GM23338 (cell line): ENCODE data around the gene UNC13D. TPM values are rescaled to one million over a fixed set of nuclear protein-coding genes. Genes with fewer than 3 reads are reported as not detected.

Experiments used
- ATAC-seq: fragments of 200-7000 bp; cut with Tn5 transposase; 3 replicates; pipeline ENCODE4 v1.9.1; 2020
- DNase-seq: peaks from one replicate; pipeline ENCODE4 v3.0.0-alpha.2; 2015; ENCODE audit warnings: low spot score
- H2AFZ ChIP-seq: fragments of 200-600 bp; sonication (generic); 2 replicates; pipeline ENCODE4 v1.8.0; 2016; ENCODE audit warnings: antibody characterized with exemption, mild to moderate bottlenecking, moderate library complexity
- H3F3A ChIP-seq: fragments of 200-600 bp; sonication (generic); replicated peaks from 2 replicates; pipeline ENCODE4 v1.8.0; 2017; ENCODE audit warnings: antibody characterized with exemption, mixed run types, low read depth
- H3K27ac ChIP-seq: fragments of 200-600 bp; sonication (generic); 2 replicates; pipeline ENCODE4 v1.6.1; 2016; ENCODE audit warnings: low read depth
- H3K27me3 ChIP-seq: fragments of 200-600 bp; sonication (generic); 2 replicates; pipeline ENCODE4 v1.8.0; 2016; ENCODE audit warnings: mild to moderate bottlenecking, mixed run types, moderate library complexity; ENCODE audit not compliant: insufficient read depth
- H3K36me3 ChIP-seq: fragments of 200-600 bp; sonication (generic); 2 replicates; pipeline ENCODE4 v1.8.0; 2016; ENCODE audit warnings: mild to moderate bottlenecking; ENCODE audit not compliant: insufficient read depth
- H3K4me1 ChIP-seq: fragments of 200-600 bp; sonication (generic); 2 replicates; pipeline ENCODE4 v1.8.0; 2016; ENCODE audit warnings: mild to moderate bottlenecking, moderate library complexity; ENCODE audit not compliant: insufficient read depth
- H3K4me2 ChIP-seq: fragments of 200-600 bp; sonication (generic); 2 replicates; pipeline ENCODE4 v1.7.1; 2017; ENCODE audit warnings: mixed run types
- H3K4me3 ChIP-seq: fragments of 200-600 bp; sonication (generic); 2 replicates; pipeline ENCODE4 v1.6.1; 2016; ENCODE audit warnings: mixed run types
- H3K79me2 ChIP-seq: fragments of 200-600 bp; sonication (generic); replicated peaks from 2 replicates; pipeline ENCODE4 v1.8.0; 2017; ENCODE audit warnings: mild to moderate bottlenecking; ENCODE audit not compliant: insufficient read depth
- H3K9me2 ChIP-seq: fragments of 200-600 bp; sonication (generic); 2 replicates; pipeline ENCODE4 v1.8.0; 2017; ENCODE audit not compliant: insufficient read depth
- H4K20me1 ChIP-seq: fragments of 200-600 bp; sonication (generic); replicated peaks from 2 replicates; pipeline ENCODE4 v1.8.0; 2017; ENCODE audit warnings: mild to moderate bottlenecking; ENCODE audit not compliant: insufficient read depth
- H3K27ac Mint-ChIP-seq: 2 replicates; pipeline ENCODE4 v1.8.0; 2020; ENCODE audit warnings: inconsistent platforms, mild to moderate bottlenecking, moderate library complexity, mixed read lengths
- H3K27me3 Mint-ChIP-seq: 3 replicates; pipeline ENCODE4 v1.8.0; 2022; ENCODE audit warnings: low read depth, mild to moderate bottlenecking, moderate library complexity, mixed read lengths, inconsistent platforms; ENCODE audit not compliant: insufficient read depth, poor library complexity
- H3K36me3 Mint-ChIP-seq: 3 replicates; pipeline ENCODE4 v1.8.0; 2021; ENCODE audit warnings: low read depth, mild to moderate bottlenecking, inconsistent platforms, moderate library complexity, mixed read lengths
- H3K4me1 Mint-ChIP-seq: 3 replicates; pipeline ENCODE4 v1.8.0; 2020; ENCODE audit warnings: mild to moderate bottlenecking, inconsistent platforms, mixed read lengths
- H3K4me3 Mint-ChIP-seq: 3 replicates; pipeline ENCODE4 v1.8.0; 2021; ENCODE audit warnings: moderate library complexity, mild to moderate bottlenecking, inconsistent platforms, mixed read lengths
- H3K9me3 Mint-ChIP-seq: 3 replicates; pipeline ENCODE4 v1.8.0; 2020; ENCODE audit warnings: moderate library complexity, mild to moderate bottlenecking, inconsistent platforms, mixed read lengths
- CTCF ChIP-seq, 2 experiments: fragments of 200-600 bp in 1 of 2; sonication (generic) in 1 of 2; conservative IDR thresholded peaks; 2 replicates each; pipeline versions ENCODE4 v1.5.1 to v1.6.1; 2016 to 2017; ENCODE audit warnings: antibody characterized with exemption in 2 of 2, low read depth in 2 of 2, mild to moderate bottlenecking in 2 of 2, moderate library complexity in 1 of 2
- ETS1 ChIP-seq: IDR thresholded peaks from 2 replicates; pipeline ENCODE4 v1.6.1; 2016; ENCODE audit warnings: antibody characterized with exemption
- EZH2phosphoT487 ChIP-seq: fragments of 200-600 bp; sonication (generic); IDR thresholded peaks from one replicate; pipeline ENCODE4 v1.8.1; 2018; ENCODE audit warnings: antibody characterized with exemption; ENCODE audit not compliant: unreplicated experiment
- JUNB ChIP-seq: IDR thresholded peaks from one replicate; pipeline ENCODE4 v1.6.1; 2016; ENCODE audit warnings: antibody characterized with exemption; ENCODE audit not compliant: unreplicated experiment
- NANOG ChIP-seq: IDR thresholded peaks from 2 replicates; pipeline ENCODE4 v1.6.1; 2016; ENCODE audit warnings: antibody characterized with exemption, borderline replicate concordance
- POLR2AphosphoS5 ChIP-seq: IDR thresholded peaks from 2 replicates; pipeline ENCODE4 v1.6.1; 2016; ENCODE audit warnings: antibody characterized with exemption, low read depth
- REST ChIP-seq: IDR thresholded peaks from one replicate; pipeline ENCODE4 v1.6.1; 2018; ENCODE audit warnings: antibody characterized with exemption; ENCODE audit not compliant: unreplicated experiment
- STAT1 ChIP-seq: IDR thresholded peaks from one replicate; pipeline ENCODE4 v1.6.1; 2016; ENCODE audit warnings: antibody characterized with exemption; ENCODE audit not compliant: unreplicated experiment
- ZNF114 ChIP-seq: fragments of 250-450 bp; sonication (Bioruptor Pico); IDR thresholded peaks from 2 replicates; pipeline ENCODE4 v1.5.0; 2020; ENCODE audit warnings: mild to moderate bottlenecking, moderate library complexity
- ZNF331 ChIP-seq: fragments of 250-450 bp; sonication (Bioruptor Pico); IDR thresholded peaks from 2 replicates; pipeline ENCODE4 v1.5.0; 2020; ENCODE audit warnings: low read depth, mild to moderate bottlenecking, moderate library complexity
- polyA plus RNA-seq: library from polyadenylated mRNA; unstranded; fragments of >200 nt; fragmentation: Nextera tagmentation; extraction: Ambion mirVana; gene quantifications from 2 replicates; pipeline ENCODE4 v1.2.1, GENCODE V29; 2016
- total RNA-seq: library from RNA; depleted of rRNA; stranded (reverse); fragments of >200 nt; shearing (Covaris generic); gene quantifications from 2 replicates; pipeline ENCODE4 v1.2.3, GENCODE V29; 2014

UNC13D gene
- total and polyA plus RNA-seq, 2 experiments from 2014 or later: 5.9 to 10.8 TPM

- ATAC-seq (no peak), DNase-seq (no peak)
- peaks cover 33% of the 10 kb centered on the region for H3K27me3 Mint-ChIP-seq
- H3K4me2 ChIP-seq: no peak overlapping the region
- peaks cover 18% of the 10 kb centered on the region for H4K20me1 ChIP-seq
- H3K27ac ChIP-seq: no peak overlapping the region
- no peak overlapping the region for H3K4me3 ChIP-seq
- no peak overlapping the region; the same call in 1 of the 2 replicates for H3K27ac Mint-ChIP-seq
- peaks cover 25% of the 10 kb centered on the region for H3K79me2 ChIP-seq
- no peaks in the 10 kb centered on the region for H3K9me2 ChIP-seq
- H3K27me3 ChIP-seq: no peaks in the 10 kb centered on the region
- peaks cover 4% of the 10 kb centered on the region; the same call in 2 of the 3 replicates for H3K9me3 Mint-ChIP-seq
- H2AFZ ChIP-seq: no peak overlapping the region
- peaks cover 17% of the 10 kb centered on the region for H3K4me1 ChIP-seq
- H3K4me3 Mint-ChIP-seq: peak overlapping the region; percentile 92
- TF ChIP-seq ZNF114 (CRISPR knock-in tag) (no peak), NANOG (no peak), STAT1 (no peak), JUNB (no peak), ETS1 (no peak), EZH2phosphoT487 (no peak)
- H3F3A ChIP-seq: peaks cover 27% of the 10 kb centered on the region
- peaks cover 17% of the 10 kb centered on the region; the same call in 1 of the 2 replicates for H3K36me3 ChIP-seq
- H3K36me3 Mint-ChIP-seq: peaks cover 44% of the 10 kb centered on the region
- H3K4me1 Mint-ChIP-seq: peaks cover 42% of the 10 kb centered on the region
Observed at GRCh38 chr17:75779987-75780889, 64.0 kb downstream of the UNC13D start.

- Histone ChIP-seq H3K27me3 (no peaks in the 10 kb centered on the region), H3K4me3 (peak overlapping the region; percentile 80), H2AFZ (no peak overlapping the region), H3K27ac (peak overlapping the region; percentile 23; the same call in 1 of the 2 replicates), H3K4me2 (peak overlapping the region; percentile 91), H3K36me3 (peaks cover 17% of the 10 kb centered on the region; the same call in 1 of the 2 replicates), H3K79me2 (peaks cover 22% of the 10 kb centered on the region), H4K20me1 (peaks cover 18% of the 10 kb centered on the region), H3K9me2 (no peaks in the 10 kb centered on the region), H3F3A (peaks cover 31% of the 10 kb centered on the region), H3K4me1 (peaks cover 17% of the 10 kb centered on the region)
- Mint-ChIP-seq H3K36me3 (peaks cover 44% of the 10 kb centered on the region), H3K27ac (peak overlapping the region; percentile 99), H3K27me3 (peaks cover 36% of the 10 kb centered on the region), H3K4me1 (peaks cover 44% of the 10 kb centered on the region), H3K9me3 (peaks cover 4% of the 10 kb centered on the region; the same call in 2 of the 3 replicates), H3K4me3 (peak overlapping the region; percentile 92)
- DNase-seq (peak; percentile 100), ATAC-seq (peak; percentile 77)
- TF ChIP-seq POLR2AphosphoS5 (peak; percentile 100), NANOG (no peak), ZNF114 (CRISPR knock-in tag) (no peak), STAT1 (no peak), REST (no peak), ZNF331 (CRISPR knock-in tag) (no peak), CTCF (conservative IDR thresholded peaks at IDR 0.05; ENCODE audit: low read depth in 2 of 2) (no peak), JUNB (no peak), EZH2phosphoT487 (no peak), ETS1 (peak; percentile 70)
Observed at GRCh38 chr17:75779250-75779986, 64.8 kb downstream of the UNC13D start.
